HG03439 (cell line): ENCODE measurements around the gene C16orf78.

Source experiments
- ATAC-seq: cut with Tn5 transposase; IDR thresholded peaks from one replicate; pipeline ENCODE4 v1.9.1; 2021; ENCODE audit warnings: mild to moderate bottlenecking, moderate library complexity; ENCODE audit not compliant: unreplicated experiment

C16orf78 gene

DNA sequence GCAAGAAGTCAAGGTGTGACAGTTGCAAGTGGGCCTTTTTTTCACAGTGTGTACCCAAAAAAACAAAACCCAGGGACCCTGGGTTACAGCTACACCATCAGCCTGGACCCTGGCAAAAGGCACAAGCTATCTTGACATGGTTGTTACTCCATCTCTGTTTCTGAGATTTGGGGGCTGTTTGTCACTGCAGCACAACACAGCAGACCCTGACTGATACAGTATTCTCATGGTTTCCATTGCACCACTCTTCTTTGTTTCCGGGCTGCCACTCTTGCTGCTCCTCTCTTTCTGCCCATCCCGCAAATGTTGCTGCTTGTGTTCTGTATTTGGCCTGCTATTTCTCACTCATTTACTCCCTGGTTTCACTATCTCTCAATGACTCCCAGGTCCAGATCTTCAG lies 55.2 kb downstream of the C16orf78 start:
- no peak for ATAC-seq

GRCh38 chr16:49431040-49431439 lies 57.4 kb downstream of the C16orf78 start:
- no peak for ATAC-seq

GRCh38 chr16:49431591-49432290 lies 58.1 kb downstream of the C16orf78 start:
- no peak for ATAC-seq

GRCh38 chr16:49434733-49435132 lies 61.1 kb downstream of the C16orf78 start:
- no peak for ATAC-seq

DNA sequence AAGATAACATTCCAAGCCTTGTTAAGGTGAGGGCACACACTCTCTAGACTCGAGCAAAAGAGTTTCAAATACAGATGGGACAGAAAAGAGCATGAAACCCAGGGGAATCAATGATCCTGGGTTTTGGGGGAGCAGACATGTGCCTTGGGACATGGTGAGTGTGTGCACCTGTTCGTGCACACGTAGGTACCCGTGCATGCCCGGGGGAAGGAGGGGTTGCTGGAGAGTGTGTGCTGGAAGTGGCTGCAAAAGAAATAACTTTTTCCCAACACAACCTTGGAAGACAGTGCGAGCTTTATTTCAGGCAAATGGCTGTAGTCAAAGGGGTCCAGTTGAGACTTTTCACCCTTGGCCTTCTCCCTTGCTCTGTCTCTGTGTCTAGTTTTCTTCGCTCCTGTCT lies 62.6 kb downstream of the C16orf78 start:
- ATAC-seq = no peak

DNA sequence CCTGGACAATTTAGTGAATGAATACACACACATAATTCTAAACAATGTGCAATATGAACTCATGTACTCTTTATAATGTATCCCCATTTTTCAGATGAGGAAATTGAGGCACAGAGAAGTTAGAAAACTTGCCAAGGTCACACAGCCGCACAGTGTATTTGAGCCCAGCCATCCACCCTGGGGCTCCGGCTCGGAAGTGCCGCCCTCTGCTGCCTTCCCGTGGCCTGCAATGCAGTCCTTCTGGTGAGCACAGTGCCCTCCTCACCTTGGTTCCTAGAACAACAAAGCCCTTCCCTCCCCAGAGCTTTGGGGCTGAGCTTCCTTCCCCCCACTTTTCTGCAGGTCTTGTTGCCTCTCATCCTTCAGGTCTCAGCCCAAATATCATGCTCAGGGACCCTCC lies 63.7 kb downstream of the C16orf78 start:
- no peak for ATAC-seq

DNA sequence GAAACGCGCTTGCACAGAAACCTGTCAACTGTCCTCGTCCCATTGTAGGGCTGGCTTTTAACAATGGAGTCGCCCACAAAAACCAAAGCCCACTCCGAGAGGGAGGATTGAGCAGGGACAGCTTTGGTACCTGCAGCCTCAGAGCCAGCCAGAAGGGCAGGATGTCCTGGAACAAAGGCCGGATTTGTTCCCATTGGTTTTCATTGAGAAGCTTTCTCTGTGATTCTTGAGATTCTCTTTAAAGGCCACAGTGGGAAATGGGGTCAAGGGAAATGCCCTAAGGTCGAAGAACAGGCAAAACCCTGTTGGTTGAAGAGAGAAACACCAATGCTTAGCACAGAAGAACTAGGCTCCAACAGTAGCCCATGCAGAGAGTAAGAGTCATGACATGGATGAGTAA lies 65.4 kb downstream of the C16orf78 start:
- no peak for ATAC-seq

DNA sequence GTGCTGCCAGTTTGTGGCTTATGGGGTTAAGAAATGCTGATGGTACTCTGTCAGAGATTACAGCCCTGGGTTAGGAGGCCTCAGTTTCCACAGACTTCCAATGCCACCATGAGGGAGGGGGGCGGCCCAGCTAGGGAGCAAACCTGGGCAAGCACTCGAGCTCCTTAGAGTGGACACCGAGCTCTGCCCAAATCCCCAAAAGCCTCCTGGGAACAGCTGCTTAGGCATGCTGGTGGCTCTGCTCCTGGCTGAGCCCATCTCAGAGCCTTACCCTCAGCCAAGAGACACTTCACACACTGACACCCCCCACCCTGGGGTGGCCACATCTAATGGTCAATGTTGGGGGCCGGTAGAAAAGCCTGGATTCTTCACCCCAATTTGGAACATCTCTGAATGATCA lies 66.1 kb downstream of the C16orf78 start:
- no peak for ATAC-seq

GRCh38 chr16:49440156-49441065 lies 66.8 kb downstream of the C16orf78 start:
- ATAC-seq = no peak

DNA sequence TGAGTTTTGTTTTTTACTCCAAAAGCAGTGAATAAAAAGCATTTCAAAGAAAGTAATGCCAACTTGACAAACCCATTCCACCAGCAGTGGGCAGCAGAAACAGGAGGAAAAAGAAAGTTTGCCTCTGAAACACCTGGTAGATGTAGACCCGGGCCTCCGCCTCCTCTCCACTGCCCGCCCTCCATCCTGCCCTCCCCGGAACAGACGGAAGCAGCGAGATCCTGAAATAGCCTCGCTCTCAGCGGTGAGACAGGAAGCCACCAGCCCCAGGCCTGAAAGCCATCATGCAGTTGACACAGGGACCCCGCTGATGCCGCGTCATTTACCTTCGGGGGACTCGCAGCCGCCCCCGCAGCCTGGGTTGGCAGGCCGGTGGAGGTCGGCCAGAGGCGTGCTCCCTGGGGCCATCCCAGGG lies 67.8 kb downstream of the C16orf78 start:
- ATAC-seq = peak; percentile 90

DNA sequence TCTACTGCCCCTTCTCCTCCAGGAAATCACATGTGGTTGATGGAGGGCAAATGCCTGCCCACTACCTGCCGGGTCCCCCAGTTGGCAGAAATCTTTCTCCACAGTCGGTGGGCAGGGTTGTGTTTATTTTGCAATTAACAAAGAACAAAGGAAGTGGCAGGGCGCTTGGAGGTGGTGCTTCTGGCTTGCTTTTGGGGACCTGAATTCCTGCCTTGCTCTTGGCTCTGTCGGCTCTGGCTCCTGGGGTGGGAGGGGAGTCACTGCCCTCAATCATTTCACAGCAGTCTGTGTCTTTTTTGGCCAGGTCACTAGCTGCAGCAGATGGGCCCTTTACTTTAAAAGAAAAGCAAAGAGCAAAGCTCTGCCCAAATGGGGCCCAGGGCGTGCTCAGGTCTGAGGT lies 69.2 kb downstream of the C16orf78 start:
- no peak for ATAC-seq

DNA sequence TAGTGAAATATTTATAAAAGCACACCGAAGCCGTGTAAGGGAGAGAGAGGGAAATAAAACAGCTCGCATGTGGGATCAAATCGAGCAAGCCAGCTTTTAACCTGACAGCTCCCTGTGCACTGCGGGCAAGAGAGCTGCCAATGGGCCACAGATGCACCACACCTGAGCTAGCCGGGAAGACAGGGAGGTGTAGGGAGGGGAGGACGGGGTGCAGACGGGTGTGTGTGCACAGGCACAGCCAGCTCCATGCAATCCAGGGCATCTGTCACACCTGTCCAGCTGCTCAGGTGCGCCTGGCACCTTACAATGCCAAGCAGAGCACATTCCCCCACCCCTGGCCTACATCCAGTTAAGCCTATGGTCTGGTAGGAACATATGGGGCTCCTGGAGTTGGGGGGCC lies 70.0 kb downstream of the C16orf78 start:
- no peak for ATAC-seq

- no peak for ATAC-seq
These were observed 73.2 kb downstream of the C16orf78 start for GRCh38 chr16:49446805-49447204.
